Panc1 (cell line): ENCODE data around the gene G6PC2. TPM values are rescaled to one million over a fixed set of nuclear protein-coding genes. Genes with fewer than 3 reads are reported as not detected.

Source experiments
- ATAC-seq: fragments of 200-7000 bp; cut with Tn5 transposase; 2 replicates; pipeline ENCODE4 v1.9.1; 2020; ENCODE audit warnings: mild to moderate bottlenecking, moderate library complexity
- BruUV-seq: library from RNA; stranded (reverse); fragments of 400-500 nt; replicated peaks from 2 replicates; lab custom pipeline; 2021; lab: Mats Ljungman, UMichigan
- CTCF ChIA-PET: fragments of 300-600 bp; sonication (Branson Sonifier 250); formaldehyde crosslinking; loops from one replicate; lab custom pipeline; 2022; ENCODE audit warnings: antibody characterized with exemption; lab: Charles Lee
- POLR2A ChIA-PET: fragments of 300-600 bp; sonication (Branson Sonifier 250); formaldehyde crosslinking; loops from one replicate; lab custom pipeline; 2022; ENCODE audit warnings: antibody characterized with exemption; lab: Charles Lee
- DNase-seq: peaks from one replicate; pipeline ENCODE4 v3.0.0-alpha.2; 2010; ENCODE audit warnings: low read depth, low spot score
- H3K27ac ChIP-seq: 2 replicates; pipeline ENCODE4 v1.5.1; 2011; ENCODE audit warnings: mild to moderate bottlenecking, low read length, inconsistent platforms
- H3K27me3 ChIP-seq: fragments of 200-500 bp; sonication (Bioruptor generic); 2 replicates; pipeline ENCODE4 v1.6.0; 2014; ENCODE audit warnings: low read length, inconsistent platforms; ENCODE audit not compliant: control insufficient read depth, insufficient read depth
- H3K36me3 ChIP-seq: fragments of 200-500 bp; sonication (Bioruptor generic); 2 replicates; pipeline ENCODE4 v1.5.1; 2014; ENCODE audit warnings: inconsistent platforms, mild to moderate bottlenecking, low read length, moderate library complexity; ENCODE audit not compliant: control insufficient read depth, insufficient read depth
- H3K4me1 ChIP-seq: 2 replicates; pipeline ENCODE4 v1.5.1; 2011; ENCODE audit warnings: inconsistent platforms, mild to moderate bottlenecking, low read length, moderate library complexity; ENCODE audit not compliant: control insufficient read depth, insufficient read depth
- H3K4me3 ChIP-seq, 2 experiments: 2 replicates each; pipeline ENCODE4 v1.5.1; 2011 to 2012; ENCODE audit warnings: low read depth in 2 of 2, low read length in 2 of 2, mild to moderate bottlenecking in 2 of 2, inconsistent platforms in 1 of 2, moderate library complexity in 1 of 2
- H3K9me3 ChIP-seq: fragments of 200-500 bp; sonication (Bioruptor generic); 2 replicates; pipeline ENCODE4 v1.5.1; 2014; ENCODE audit warnings: low read depth, mild to moderate bottlenecking, inconsistent platforms, low read length, moderate library complexity; ENCODE audit not compliant: control insufficient read depth, insufficient read depth
- CTCF ChIP-seq: fragments of 450-650 bp; IDR thresholded peaks from 2 replicates; pipeline ENCODE4 v1.5.1; 2017; ENCODE audit warnings: mild to moderate bottlenecking
- POLR2AphosphoS5 ChIP-seq: IDR thresholded peaks from 2 replicates; pipeline ENCODE4 v1.6.1; 2012; ENCODE audit warnings: mild to moderate bottlenecking, low read depth, low read length, moderate library complexity
- REST ChIP-seq, 2 experiments: IDR thresholded peaks; 2 replicates each; pipeline ENCODE4 v1.6.1; 2011 to 2012; ENCODE audit warnings: low read depth in 2 of 2, control low read depth in 1 of 2, low read length in 1 of 2, mild to moderate bottlenecking in 1 of 2, moderate library complexity in 1 of 2; ENCODE audit not compliant: insufficient read depth in 1 of 2
- SIN3A ChIP-seq: IDR thresholded peaks from 2 replicates; pipeline ENCODE4 v1.6.1; 2012; ENCODE audit warnings: low read depth, mild to moderate bottlenecking, low read length, moderate library complexity, borderline replicate concordance; ENCODE audit not compliant: insufficient read depth
- TCF7L2 ChIP-seq: IDR thresholded peaks from 2 replicates; pipeline ENCODE4 v1.6.1; 2011; ENCODE audit warnings: mild to moderate bottlenecking, low read depth, low read length, inconsistent platforms
- in situ Hi-C: cut with HindIII; loops from 2 replicates; pipeline ENCODE4 v1.10.0; 2016; ENCODE audit warnings: low sequenced_read_pairs, low pct_unique_long_range_greater_than_20kb
- intact Hi-C: fragments of 100-400 bp; cut with micrococcal nuclease; formaldehyde crosslinking; loops from one replicate; pipeline ENCODE4 v1.10.0; 2022; ENCODE audit not compliant: unreplicated experiment
- total RNA-seq: library from RNA; stranded (reverse); gene quantifications from one replicate; pipeline ENCODE4 v1.2.1, GENCODE V29; 2021; ENCODE audit not compliant: unreplicated experiment

Gene G6PC2
- total RNA-seq, 1 experiment from 2014 or later = not detected

- no TSS peak for BruUV-seq
- POLR2A ChIA-PET = no interaction called here
- Histone ChIP-seq H3K9me3 (no peaks in the 10 kb centered on the region), H3K27me3 (peaks cover 7% of the 10 kb centered on the region), H3K4me1 (no peaks in the 10 kb centered on the region), H3K4me3 (no peak overlapping the region), H3K27ac (no peak overlapping the region), H3K36me3 (no peaks in the 10 kb centered on the region)
- intact Hi-C loops (no loop called here), in situ Hi-C loops (no loop called here)
- no peak for TF ChIP-seq SIN3A
- ATAC-seq (no peak), DNase-seq (no peak)
- CTCF ChIA-PET = no interaction called here
Measured at GRCh38 chr2:168934826-168935225, 33.7 kb downstream of the G6PC2 start.

- Histone ChIP-seq H3K27ac (no peak overlapping the region), H3K4me3 (no peak overlapping the region), H3K4me1 (no peaks in the 10 kb centered on the region), H3K9me3 (no peaks in the 10 kb centered on the region), H3K27me3 (0 out of 2 replicates have a peak, but pooled peaks cover 4% of the 10 kb centered on the region), H3K36me3 (no peaks in the 10 kb centered on the region)
- ChIA-PET POLR2A (no interaction called here), CTCF (interaction anchor here (0.5 kb wide), 1 partner anchor 800 kb away, joined by 4 read pairs; no protein-coding TSS in a partner anchor)
- no peak for ATAC-seq
- no peak for DNase-seq
- intact Hi-C loops = no loop called here
- TF ChIP-seq TCF7L2 (no peak), REST (IDR thresholded peaks at IDR 0.05; ENCODE audit: insufficient read depth in 1 of 2, low read depth in 2 of 2, low read length in 1 of 2) (no peak), POLR2AphosphoS5 (no peak), CTCF (no peak), SIN3A (no peak)
- no TSS peak for BruUV-seq
- in situ Hi-C loops = no loop called here
Measured at GRCh38 chr2:168935810-168936581, 34.9 kb downstream of the G6PC2 start.

- Histone ChIP-seq H3K36me3 (no peaks in the 10 kb centered on the region), H3K9me3 (no peaks in the 10 kb centered on the region), H3K27me3 (peaks cover 11% of the 10 kb centered on the region), H3K4me3 (no peak overlapping the region), H3K27ac (no peak overlapping the region), H3K4me1 (no peaks in the 10 kb centered on the region)
- DNase-seq = no peak
- ChIA-PET POLR2A (no interaction called here), CTCF (no interaction called here)
- in situ Hi-C loops = no loop called here
- intact Hi-C loops = no loop called here
- TF ChIP-seq POLR2AphosphoS5 (no peak), CTCF (no peak), SIN3A (no peak), TCF7L2 (no peak), REST (IDR thresholded peaks at IDR 0.05; ENCODE audit: insufficient read depth in 1 of 2, low read depth in 2 of 2, low read length in 1 of 2) (no peak)
- no peak for ATAC-seq
- no TSS peak for BruUV-seq
Measured at GRCh38 chr2:168939061-168939460, 38.0 kb downstream of the G6PC2 start.
